HG02870 (cell line): Measurements from ENCODE around the gene CNTNAP1.
"Not testable (repeated sequence)": the region's sequence is repeated elsewhere in the genome, so short reads cannot be mapped to it uniquely, and the experiment has no call there.

Source experiments
- ATAC-seq: cut with Tn5 transposase; IDR thresholded peaks from one replicate; pipeline ENCODE4 v1.9.1; 2021; ENCODE audit warnings: mild to moderate bottlenecking, moderate library complexity; ENCODE audit not compliant: unreplicated experiment

CNTNAP1 gene

GRCh38 chr17:42681976-42682721 lies at the start of gene CNTNAP1:
Gene CNTNAP1, plus strand, starts transcription at chr17:42682531. Its CDS starts 299 bp downstream, at chr17:42682830.
- no peak for ATAC-seq

GRCh38 chr17:42632949-42633444 lies 49.3 kb upstream of the CNTNAP1 start:
- ATAC-seq = no peak

- ATAC-seq = no peak
Measured at GRCh38 chr17:42639525-42640113, 42.7 kb upstream of the CNTNAP1 start.

GRCh38 chr17:42640121-42640520 lies 42.2 kb upstream of the CNTNAP1 start:
- no peak for ATAC-seq

- ATAC-seq = no peak
Measured at GRCh38 chr17:42642336-42642735, 40.0 kb upstream of the CNTNAP1 start.

- ATAC-seq = no peak
Measured at GRCh38 chr17:42647778-42648177, 34.6 kb upstream of the CNTNAP1 start.

- ATAC-seq = no peak
Measured at GRCh38 chr17:42651392-42651791, 30.9 kb upstream of the CNTNAP1 start.

GRCh38 chr17:42653179-42654124 lies 28.9 kb upstream of the CNTNAP1 start:
- no peak for ATAC-seq

GRCh38 chr17:42655528-42655927 lies 26.8 kb upstream of the CNTNAP1 start:
- no peak for ATAC-seq

- no peak for ATAC-seq
Measured at GRCh38 chr17:42657824-42658588, 24.3 kb upstream of the CNTNAP1 start.

GRCh38 chr17:42659079-42659931 lies 23.0 kb upstream of the CNTNAP1 start, which contains the start of gene TUBG2:
Gene TUBG2, plus strand, starts transcription at chr17:42659284. Its CDS starts 220 bp downstream, at chr17:42659504.
- ATAC-seq = no peak

GRCh38 chr17:42659932-42660274 lies 22.4 kb upstream of the CNTNAP1 start:
- ATAC-seq = not testable (repeated sequence)

- ATAC-seq = no peak
Measured at GRCh38 chr17:42660692-42661345, 21.5 kb upstream of the CNTNAP1 start.

GRCh38 chr17:42665581-42666001 lies 16.7 kb upstream of the CNTNAP1 start:
- ATAC-seq = no peak

GRCh38 chr17:42666126-42666525 lies 16.2 kb upstream of the CNTNAP1 start:
- not testable (repeated sequence) for ATAC-seq

GRCh38 chr17:42667088-42667951 lies 15.0 kb upstream of the CNTNAP1 start:
- ATAC-seq = no peak

- ATAC-seq = no peak
Measured at GRCh38 chr17:42669705-42669976, 12.7 kb upstream of the CNTNAP1 start.
